GM21786 (cell line): ENCODE results near the gene RYR2.

Experiments used
- ATAC-seq: cut with Tn5 transposase; IDR thresholded peaks from one replicate; pipeline ENCODE4 v1.9.1; 2021; ENCODE audit not compliant: unreplicated experiment

Gene RYR2

DNA sequence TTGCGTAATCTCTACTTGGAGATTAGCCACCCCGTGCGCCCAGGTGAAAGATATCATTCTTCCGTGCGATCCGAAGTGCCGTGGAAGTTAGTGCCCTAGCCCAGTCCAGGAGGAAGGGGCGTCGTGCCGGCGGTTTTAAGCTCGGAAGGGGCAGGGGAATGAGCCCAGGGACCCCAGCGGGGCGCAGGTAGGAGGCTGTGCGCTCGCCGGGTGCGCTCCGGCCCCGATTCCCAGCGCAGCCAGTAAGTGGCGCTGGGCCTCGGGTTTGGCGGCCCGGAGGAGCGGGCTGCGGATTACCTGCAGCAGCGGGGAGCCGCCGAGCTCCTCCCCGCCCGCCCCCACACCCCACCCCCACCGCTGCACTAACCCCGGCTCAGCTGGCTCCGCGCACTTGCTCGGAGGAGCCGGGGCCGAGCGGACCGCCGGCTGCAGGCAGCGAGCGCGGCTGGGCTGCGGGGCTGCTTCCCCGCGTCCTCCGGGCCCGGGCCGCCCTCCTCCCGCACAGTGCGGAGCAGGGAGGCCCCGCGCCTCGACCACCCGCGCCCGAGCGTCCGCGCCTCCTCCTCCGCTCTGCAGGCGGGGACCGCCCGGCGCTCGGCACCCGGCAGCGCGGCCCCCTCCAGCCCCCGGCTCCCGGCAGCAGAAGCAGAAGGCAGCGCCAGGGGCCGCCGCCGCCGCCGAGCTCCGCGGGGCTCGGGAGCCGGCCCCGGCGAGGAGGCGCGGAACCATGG is at the start of gene RYR2:
RYR2 (plus strand) TSS at position 390 of the 731 bp plus-strand sequence; CDS start at position 728, 338 bp downstream.
- ATAC-seq, result no peak

DNA sequence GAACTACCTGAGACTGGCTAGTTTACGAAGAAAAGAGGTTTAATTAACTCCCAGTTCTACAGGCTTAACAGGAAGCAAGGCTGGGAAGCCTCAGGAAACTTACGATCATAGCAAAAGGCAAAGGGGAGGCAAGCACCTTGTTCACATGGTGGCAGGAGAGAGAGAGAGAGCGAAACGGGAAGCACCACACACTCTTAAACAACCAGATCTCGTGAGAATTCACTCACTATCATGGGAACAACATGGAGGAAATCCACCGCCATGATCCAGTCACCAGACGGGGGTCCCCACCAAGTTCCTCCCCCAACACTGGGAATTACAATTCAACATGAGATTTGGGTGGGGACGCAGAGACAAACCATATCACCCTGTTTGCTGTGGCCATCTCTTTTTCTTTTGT is 49.5 kb upstream of the RYR2 start:
- no peak for ATAC-seq

DNA sequence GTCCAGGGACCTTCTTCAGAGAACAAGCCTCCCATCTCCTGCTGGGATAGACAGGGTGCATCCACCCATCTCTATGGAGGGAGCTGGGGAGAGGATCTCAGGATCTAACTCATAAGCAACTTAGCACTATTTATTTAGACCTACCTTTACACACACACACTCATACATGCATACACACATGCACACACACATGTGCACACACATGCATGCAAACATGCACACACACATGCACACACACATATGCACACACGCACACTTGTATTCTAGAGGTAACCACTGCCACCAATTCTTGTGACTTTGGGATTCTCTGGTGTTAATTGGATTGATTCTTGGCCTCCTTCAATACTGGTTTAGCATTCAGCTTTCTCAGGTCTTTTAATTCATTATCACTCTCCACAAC is 47.5 kb upstream of the RYR2 start:
- no peak for ATAC-seq

DNA sequence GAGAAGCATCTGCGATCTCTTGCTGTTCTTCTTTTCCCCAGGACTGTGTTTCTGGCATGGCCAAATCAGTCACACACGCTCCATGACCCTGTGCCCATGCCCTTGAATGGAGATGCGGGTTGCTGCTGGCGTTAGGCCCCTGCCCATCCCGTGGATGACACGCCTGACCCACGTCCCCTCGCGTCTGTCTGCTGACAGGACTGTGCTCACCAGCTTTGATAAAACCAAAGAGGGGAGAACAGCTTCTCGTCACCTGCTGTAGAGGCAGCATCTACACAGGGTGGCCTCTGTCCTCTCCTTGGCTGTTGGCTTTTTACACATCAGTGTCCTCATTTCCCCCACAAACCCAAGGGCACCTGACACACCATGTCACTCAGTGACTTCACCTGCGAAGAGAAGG is 44.6 kb upstream of the RYR2 start:
- no peak for ATAC-seq

DNA sequence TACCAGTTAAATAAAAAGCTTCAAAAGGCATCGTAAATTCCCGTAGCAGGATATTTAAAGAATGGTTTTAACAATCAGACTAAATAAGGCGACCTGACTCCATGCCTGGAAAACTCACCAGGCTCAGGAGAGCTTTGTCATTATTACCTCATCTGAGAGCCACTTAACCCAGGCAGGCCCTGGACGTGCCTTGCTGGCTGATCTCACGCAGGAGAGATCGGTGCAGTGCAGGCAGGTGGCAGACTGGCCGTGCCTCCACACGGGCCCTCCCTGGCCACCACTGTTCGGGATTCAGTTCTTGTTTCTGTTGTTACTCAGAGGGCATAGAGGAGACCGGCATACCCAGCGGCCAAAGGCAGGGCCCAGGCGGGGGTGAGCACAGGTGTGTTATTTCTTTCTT is 44.1 kb upstream of the RYR2 start:
- ATAC-seq, result no peak

DNA sequence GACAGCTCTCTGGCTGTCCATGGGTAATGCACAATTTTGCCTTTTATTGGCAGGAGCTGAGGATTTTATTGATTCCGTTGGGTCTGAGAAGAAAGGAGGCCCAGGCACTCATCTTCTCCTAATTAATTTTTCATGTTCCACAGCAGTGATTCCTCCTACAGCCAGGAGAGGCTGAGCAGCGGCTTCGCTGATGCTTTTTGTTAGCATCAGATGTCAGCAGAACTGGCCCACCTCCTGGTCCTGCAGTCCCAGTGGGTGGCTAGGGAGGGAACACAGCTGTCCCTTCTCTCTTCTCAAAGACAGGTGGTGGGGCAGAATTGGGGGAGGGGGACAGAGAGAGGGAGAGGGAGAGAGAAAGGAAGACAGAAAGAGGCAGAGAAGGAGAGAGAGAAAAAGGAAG is 43.4 kb upstream of the RYR2 start:
- ATAC-seq, result no peak

DNA sequence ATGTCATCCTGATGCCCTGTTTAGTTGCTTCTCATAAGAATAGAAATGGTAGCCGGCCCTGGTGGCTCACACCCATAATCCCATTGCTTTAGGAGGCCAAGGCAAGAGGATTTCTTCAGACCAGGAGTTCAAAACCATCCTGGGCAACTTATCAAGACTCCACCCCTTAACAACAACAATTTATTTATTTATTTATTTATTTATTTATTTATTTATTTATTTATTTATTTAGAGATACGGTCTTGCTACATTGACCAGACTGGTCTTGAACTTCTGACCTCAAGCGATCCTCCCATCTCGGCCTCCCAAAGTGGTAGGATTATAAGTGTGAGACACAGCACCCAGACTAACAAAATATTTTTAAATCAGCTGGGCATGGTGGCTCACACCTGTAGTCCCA is 41.8 kb upstream of the RYR2 start:
- no peak for ATAC-seq

DNA sequence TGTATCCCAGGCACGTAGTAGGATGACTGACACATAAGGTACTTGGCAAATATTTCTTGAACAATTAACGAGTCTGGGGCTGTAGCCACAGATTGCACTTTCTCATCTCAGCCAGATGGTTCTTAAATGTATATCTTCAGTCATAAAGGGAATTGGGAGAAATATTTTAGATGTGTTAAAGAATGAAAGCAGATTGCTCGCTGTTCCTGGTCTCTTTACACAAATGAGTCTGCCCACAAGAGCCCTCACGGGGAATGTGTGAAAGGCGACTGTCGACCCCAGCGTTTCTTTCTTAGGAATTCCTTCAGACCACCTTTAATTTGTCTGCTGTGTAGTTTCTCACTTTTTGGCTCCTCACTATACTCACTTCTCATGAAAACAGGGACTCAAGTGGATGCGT is 38.5 kb upstream of the RYR2 start:
- ATAC-seq, result no peak

DNA sequence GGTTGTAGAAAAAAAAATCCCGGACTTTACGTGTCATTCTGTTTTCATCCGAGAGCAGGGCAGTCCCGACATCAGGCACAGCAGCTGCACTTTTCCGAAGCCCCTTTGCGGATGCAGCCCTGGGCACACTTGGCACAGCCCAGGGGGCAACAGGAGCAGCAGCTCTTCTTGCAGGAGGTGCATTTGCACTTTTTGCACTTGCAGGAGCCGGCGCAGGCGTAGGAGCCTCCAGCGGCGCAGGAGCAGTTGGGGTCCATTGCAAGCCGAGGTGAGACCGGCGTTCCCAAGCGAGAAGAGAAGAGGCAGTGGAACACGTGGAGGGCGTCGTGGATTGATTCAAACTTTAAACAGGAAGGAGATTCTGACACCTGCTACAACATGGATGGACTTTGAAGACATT is 37.9 kb upstream of the RYR2 start, which contains the start of gene MT1HL1:
MT1HL1 (minus strand) TSS at position 326 of the 400 bp plus-strand sequence; CDS start at position 257, 69 bp downstream.
- no peak for ATAC-seq

DNA sequence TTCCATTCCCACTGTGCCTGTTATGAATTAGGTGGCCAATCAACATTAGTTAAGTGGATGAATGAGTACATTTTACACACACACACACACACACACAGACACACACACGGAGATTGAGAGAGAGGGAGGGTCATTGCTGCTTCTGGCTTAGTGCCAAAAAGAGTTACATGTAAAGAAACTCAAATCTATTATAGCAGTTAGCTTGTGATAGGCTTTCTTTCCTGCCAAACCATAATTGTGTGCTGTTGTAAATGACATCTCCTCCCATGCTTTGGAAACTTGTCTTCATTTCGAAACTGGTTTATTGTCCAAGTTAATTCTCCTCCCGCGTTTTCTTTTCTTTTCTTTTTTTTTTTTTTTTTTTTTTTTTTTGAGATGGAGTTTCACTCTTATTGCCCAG is 36.3 kb upstream of the RYR2 start:
- no peak for ATAC-seq

DNA sequence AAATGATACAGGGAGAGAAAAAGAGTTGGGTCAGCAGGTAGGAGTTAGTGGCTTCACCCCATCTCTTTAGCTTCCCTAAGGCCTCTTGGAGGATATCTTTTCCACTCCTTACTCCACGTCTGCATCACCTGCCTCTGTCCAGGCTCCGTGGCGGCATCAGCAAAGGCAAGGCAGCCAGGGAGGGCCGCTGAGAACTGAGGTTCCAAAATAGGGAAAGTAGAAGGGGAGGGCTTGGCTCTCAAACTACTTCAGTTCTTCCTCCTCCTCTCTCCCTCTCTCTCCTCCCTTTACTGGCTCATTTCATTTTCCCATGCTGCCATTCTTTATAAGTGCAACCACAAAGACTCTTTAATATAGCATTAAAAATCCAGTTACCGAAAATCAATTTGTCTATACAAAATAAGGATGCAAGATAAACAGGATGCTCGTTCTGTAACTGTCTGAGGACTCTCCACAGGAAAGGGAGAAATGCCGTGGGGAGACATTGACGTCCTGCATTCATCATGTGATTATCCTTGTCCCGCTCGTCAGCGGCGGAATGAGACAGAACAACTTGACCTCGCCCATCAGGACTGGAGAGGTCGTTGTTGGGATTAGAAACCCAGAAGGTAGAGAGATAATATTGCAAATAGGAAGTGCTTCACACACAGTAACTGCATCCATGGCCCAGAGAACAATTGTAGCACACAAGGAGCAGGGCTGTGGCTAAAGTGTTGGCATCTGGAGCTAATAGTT is 34.7 kb upstream of the RYR2 start:
- ATAC-seq, result no peak

DNA sequence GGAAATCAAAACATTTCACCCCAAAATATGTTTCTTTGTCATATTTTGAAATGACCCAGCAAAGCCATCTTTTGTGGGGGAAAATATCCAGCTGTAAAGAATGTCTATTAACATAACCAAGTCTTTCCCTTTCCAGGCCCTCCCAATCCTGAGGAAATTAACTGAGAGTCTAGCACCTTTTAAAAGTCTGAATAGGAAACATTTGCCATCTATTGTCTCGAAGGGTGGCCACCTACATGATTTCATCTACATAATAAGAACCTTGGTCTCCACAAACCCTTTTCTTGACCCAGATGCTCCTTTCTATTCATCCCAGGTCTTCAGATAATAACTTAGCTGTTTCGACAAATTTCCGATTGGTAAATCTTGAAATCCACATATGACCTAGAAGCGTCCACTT is 32.4 kb upstream of the RYR2 start:
- no peak for ATAC-seq

DNA sequence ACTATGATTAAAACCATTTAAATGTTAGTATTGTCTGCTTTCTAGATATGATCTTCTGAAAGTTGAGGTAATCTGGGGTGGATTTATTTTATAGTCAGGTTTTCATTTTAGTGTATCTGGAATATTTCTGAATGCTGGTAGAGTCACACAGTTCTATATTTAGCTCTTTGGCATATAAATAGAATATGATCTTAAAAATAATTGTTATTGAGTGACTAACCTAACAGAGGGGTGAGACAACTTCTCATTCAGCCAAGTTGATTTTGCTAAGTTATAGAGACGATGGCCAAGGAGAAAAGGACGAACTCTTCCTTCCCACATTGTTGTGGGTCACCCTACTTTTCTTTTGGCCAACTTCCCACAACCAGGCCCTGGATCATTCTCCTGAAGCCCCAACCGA is 30.6 kb upstream of the RYR2 start:
- no peak for ATAC-seq

DNA sequence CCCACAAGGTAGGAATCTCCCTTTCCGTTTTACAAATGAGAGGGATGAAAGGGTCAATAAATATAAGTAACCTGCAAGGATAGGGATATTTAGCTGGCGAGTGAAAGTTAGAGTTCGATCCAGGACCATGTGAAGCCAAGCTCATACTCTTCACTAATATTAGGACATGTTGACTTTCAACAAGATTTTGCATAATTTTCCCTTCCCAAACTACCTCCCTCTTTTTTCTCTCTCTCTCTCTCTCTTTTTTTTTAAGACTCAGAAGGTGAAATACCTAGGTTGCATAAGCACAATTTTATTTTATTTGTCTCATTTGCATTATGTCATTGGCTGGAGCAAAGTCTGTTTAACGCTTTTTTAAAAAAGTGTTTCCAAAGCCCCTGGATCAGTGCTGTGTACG is 29.6 kb upstream of the RYR2 start:
- no peak for ATAC-seq

DNA sequence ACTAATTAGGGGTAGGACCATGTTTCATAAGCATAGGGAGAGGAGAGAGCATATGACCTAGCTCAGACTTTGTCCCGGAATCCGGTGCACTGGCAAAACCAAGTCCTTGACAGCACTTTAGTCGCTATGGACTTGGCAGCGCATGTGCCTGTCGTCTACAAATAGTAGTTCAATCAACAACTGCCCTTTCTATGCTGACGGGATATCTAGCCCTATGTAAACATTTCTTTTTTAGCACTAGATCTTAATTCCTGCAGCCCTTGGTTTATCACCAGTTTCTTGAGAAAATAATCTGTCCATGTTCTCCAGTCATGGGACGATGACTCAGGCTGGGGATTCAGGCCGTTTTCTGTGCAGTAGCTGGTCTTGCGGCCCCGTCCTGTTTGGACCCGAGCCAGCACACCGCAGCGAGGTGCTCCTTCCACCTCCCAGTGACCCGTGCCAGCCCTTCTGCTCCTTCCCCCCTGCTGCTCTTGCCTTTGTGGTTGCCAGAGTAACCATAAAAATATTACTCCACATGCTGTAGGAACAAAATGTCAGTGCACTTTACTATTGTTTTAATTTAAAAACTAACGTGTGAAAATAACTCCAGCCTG is 29.1 kb upstream of the RYR2 start:
- ATAC-seq, result no peak

DNA sequence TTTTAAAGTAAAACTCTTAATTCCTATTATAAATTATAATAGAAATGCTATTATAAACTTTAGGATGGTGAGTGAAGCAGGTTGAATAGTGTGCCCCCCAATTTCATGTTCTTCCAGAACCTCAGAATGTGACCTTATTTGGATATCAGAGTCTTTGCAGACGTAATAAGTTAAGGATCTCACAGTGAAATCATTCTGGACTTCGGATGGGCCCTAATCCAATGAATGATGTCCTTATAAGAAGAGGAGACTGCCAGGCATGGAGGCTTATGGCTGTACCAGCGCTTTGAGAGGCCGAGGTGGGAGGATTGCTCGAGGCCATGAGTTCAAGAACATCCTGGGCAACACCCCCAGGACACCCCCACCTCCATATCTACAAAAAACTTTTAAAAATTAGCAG is 28.4 kb upstream of the RYR2 start:
- ATAC-seq, result no peak

DNA sequence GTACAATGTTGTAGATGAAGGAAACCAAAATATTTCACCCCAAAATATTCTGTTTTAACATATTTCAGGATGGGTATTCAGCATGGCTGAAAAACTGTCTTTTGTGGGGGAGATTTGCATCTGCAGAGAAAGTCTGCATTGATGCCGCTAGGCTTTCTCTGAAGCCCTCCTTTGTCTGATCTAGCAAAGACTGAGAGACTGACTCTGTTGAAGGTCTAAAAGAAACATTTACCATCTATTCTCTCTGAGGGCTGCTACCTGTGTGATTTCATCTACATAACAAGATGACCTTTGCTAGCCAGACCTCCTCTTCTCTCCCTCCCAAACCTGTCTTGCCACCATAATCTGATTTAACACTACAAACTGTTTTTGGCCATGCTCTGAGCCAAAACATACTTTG is 25.4 kb upstream of the RYR2 start:
- ATAC-seq, result no peak

DNA sequence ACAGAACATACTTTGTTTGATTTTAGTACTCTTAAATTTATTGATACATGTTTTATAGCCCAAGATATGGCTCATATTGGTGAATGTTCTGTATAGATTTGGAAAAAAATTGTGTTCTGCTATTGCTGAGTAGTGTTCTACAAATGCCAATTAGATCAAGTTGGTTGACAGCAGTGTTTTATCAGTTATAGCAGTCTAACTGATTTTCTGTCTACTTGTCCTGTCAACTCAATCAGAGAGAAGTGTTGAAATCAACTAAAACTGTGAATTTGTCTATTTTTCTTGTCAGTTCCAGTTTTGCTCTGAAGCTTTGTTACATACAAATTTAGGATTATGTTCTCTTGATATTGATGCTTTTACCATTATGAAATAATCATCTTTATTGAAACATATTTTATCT is 23.1 kb upstream of the RYR2 start:
- no peak for ATAC-seq

DNA sequence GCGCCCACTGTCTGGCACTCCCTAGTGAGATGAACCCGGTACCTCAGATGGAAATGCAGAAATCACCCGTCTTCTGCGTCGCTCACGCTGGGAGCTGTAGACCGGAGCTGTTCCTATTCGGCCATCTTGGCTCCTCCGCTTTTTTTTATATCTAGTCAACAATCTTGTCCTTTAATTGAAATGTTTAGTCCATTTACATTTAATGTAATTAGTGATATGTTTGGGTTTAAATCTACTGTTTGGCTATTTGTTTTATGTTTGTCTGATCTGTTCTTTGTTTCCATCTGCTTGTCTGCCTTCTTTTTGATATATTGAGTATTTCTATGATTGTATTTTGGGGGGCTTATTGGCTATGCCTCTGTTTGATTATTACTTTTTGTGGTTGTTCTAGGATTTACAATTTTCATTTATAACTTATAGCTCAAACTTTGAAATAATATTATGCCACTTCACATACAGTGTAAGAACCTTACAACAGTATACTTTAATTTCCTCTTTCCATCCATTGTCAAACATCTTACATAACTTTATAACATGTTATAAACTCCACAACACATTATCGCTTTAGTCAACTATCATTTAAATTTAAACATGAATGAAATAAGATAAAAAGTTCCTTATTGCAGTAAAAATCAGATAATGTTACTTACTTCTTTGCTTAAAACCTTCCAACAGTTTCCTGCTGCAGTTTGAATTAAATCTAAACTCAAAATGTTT is 16.5 kb upstream of the RYR2 start:
- ATAC-seq, result no peak

DNA sequence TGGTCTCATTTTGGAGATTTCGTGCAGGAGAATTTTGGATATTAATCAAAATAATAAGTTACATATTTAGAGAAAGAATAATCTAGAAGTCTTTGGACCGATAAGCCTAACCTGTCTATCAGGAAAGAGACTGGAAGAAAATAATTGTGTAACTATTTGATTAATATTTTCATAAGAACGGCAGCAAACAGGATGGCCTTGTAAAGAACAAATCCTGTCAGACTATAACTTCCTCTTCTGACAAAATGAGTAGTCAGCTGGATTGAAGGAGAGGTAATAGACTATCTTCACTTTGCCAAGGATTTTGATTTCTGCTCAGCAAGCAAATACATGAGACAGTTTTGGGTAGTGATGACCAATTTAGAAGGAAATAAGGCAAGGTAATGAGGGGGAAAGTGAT is 12.7 kb upstream of the RYR2 start:
- no peak for ATAC-seq

DNA sequence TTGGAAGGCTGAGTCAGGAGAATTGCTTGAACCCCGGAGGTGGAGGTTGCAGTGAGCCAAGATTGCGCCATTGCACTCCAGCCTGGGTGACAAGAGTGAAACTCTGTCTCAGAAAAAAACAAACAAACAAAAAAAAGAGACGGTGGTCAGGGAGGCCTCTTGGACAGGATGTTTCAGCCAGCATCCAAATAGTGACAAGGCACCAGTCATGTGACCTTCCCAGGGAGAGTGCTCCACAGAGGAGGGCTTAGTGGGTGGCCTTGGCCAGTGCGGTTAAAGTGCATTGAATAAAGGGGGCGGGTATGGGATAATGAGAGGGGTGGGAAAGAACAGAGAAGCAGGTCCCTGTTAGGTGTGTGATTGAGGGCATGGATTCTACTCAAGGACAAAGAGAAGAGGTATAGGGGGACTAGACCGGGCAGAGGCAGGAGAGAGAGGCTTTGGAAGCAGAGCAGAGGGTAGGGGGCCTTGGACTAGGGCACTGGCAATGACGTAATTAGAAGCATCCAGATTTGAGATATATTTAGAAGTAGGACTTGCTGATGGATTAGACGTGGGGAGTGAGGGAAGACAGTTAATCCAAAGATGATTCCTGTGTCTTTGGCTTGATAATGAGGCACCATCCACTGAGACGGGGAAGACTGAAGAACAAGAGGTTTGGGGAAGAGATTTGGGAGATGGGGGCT is 12.0 kb upstream of the RYR2 start:
- no peak for ATAC-seq
